T-helper 22 cell (primary cell): ENCODE data around the gene KRTAP20-1.

ENCODE experiments used
- DNase-seq: peaks from one replicate; pipeline ENCODE4 v3.0.0-alpha.2; 2020; ENCODE audit warnings: low read depth

The KRTAP20-1 gene

GRCh38 chr21:30646904-30647414 lies 30.7 kb downstream of the KRTAP20-1 start:
- no peak for DNase-seq

GRCh38 chr21:30652891-30653290 lies 36.7 kb downstream of the KRTAP20-1 start:
- no peak for DNase-seq
